Parathyroid adenoma (tissue), 2 donors: Measurements from ENCODE around the gene MINDY4.

ENCODE experiments used
- H2AFZ ChIP-seq: fragments of 300-600 bp; sonication (generic); one replicate; pipeline ENCODE4 v1.7.0; 2017; ENCODE audit warnings: antibody characterized with exemption, mild to moderate bottlenecking
- H3K27ac ChIP-seq: fragments of 300-600 bp; sonication (generic); one replicate; pipeline ENCODE4 v1.7.0; 2017
- H3K27me3 ChIP-seq: fragments of 300-600 bp; sonication (generic); one replicate; pipeline ENCODE4 v1.7.0; 2017; ENCODE audit warnings: low read length; ENCODE audit not compliant: control insufficient read depth, insufficient read depth
- H3K36me3 ChIP-seq: fragments of 300-600 bp; sonication (generic); one replicate; pipeline ENCODE4 v1.7.0; 2017; ENCODE audit warnings: low read length; ENCODE audit not compliant: control insufficient read depth, insufficient read depth
- H3K4me1 ChIP-seq: fragments of 300-600 bp; sonication (generic); one replicate; pipeline ENCODE4 v1.7.0; 2017; ENCODE audit warnings: control low read depth
- H3K4me2 ChIP-seq: fragments of 300-600 bp; sonication (generic); one replicate; pipeline ENCODE4 v1.7.0; 2017; ENCODE audit warnings: low read length
- H3K4me3 ChIP-seq: fragments of 300-600 bp; sonication (generic); one replicate; pipeline ENCODE4 v1.7.0; 2017; ENCODE audit warnings: low read depth, low read length
- H3K79me2 ChIP-seq: fragments of 300-600 bp; sonication (generic); one replicate; pipeline ENCODE4 v1.7.0; 2017; ENCODE audit warnings: control low read depth
- H3K9ac ChIP-seq: fragments of 300-600 bp; sonication (generic); one replicate; pipeline ENCODE4 v1.7.0; 2017; ENCODE audit warnings: mild to moderate bottlenecking
- H3K9me3 ChIP-seq: fragments of 300-600 bp; sonication (generic); one replicate; pipeline ENCODE4 v1.7.0; 2017; ENCODE audit warnings: low read length; ENCODE audit not compliant: control insufficient read depth
- CTCF ChIP-seq: fragments of 300-600 bp; sonication (generic); IDR thresholded peaks from one replicate; pipeline ENCODE4 v1.7.0; 2017; ENCODE audit warnings: antibody characterized with exemption, mild to moderate bottlenecking
- donor health status: primary hyperparathyroidism.

MINDY4 gene

GRCh38 chr7:30880941-30881340 lies 109.7 kb downstream of the MINDY4 start:
- Histone ChIP-seq H3K4me3 (no peak overlapping the region), H3K4me1 (no peaks in the 10 kb centered on the region), H3K36me3 (no peaks in the 10 kb centered on the region), H2AFZ (no peak overlapping the region), H3K9me3 (no peaks in the 10 kb centered on the region), H3K4me2 (no peak overlapping the region), H3K9ac (no peak overlapping the region), H3K79me2 (no peaks in the 10 kb centered on the region), H3K27me3 (no peaks in the 10 kb centered on the region), H3K27ac (no peak overlapping the region)
- no peak for TF ChIP-seq CTCF

- H3K9me3 ChIP-seq = no peaks in the 10 kb centered on the region
- H2AFZ ChIP-seq = no peak overlapping the region
- no peak overlapping the region for H3K4me3 ChIP-seq
- H3K9ac ChIP-seq = no peak overlapping the region
- no peak for TF ChIP-seq CTCF
- H3K27ac ChIP-seq = no peak overlapping the region
- no peaks in the 10 kb centered on the region for H3K36me3 ChIP-seq
- no peaks in the 10 kb centered on the region for H3K79me2 ChIP-seq
- no peaks in the 10 kb centered on the region for H3K4me1 ChIP-seq
- no peaks in the 10 kb centered on the region for H3K27me3 ChIP-seq
- no peak overlapping the region for H3K4me2 ChIP-seq
These were observed 110.2 kb downstream of the MINDY4 start for GRCh38 chr7:30881448-30881847.

- Histone ChIP-seq H3K9me3 (no peaks in the 10 kb centered on the region), H3K4me2 (no peak overlapping the region), H3K4me3 (no peak overlapping the region), H3K79me2 (no peaks in the 10 kb centered on the region), H3K27me3 (no peaks in the 10 kb centered on the region), H3K36me3 (no peaks in the 10 kb centered on the region), H2AFZ (no peak overlapping the region), H3K9ac (no peak overlapping the region), H3K4me1 (no peaks in the 10 kb centered on the region), H3K27ac (no peak overlapping the region)
- no peak for TF ChIP-seq CTCF
These were observed 113.7 kb downstream of the MINDY4 start for GRCh38 chr7:30884881-30885280.

- TF ChIP-seq CTCF = no peak
- Histone ChIP-seq H3K4me3 (no peak overlapping the region), H3K79me2 (no peaks in the 10 kb centered on the region), H3K27ac (no peak overlapping the region), H3K4me1 (no peaks in the 10 kb centered on the region), H3K9me3 (no peaks in the 10 kb centered on the region), H3K4me2 (no peak overlapping the region), H2AFZ (no peak overlapping the region), H3K36me3 (no peaks in the 10 kb centered on the region), H3K9ac (no peak overlapping the region), H3K27me3 (no peaks in the 10 kb centered on the region)
These were observed 115.4 kb downstream of the MINDY4 start for GRCh38 chr7:30886608-30887011.

- TF ChIP-seq CTCF = no peak
- Histone ChIP-seq H3K4me1 (no peaks in the 10 kb centered on the region), H3K4me3 (no peak overlapping the region), H3K9ac (no peak overlapping the region), H3K79me2 (no peaks in the 10 kb centered on the region), H3K27me3 (no peaks in the 10 kb centered on the region), H2AFZ (no peak overlapping the region), H3K9me3 (no peaks in the 10 kb centered on the region), H3K4me2 (no peak overlapping the region), H3K36me3 (no peaks in the 10 kb centered on the region), H3K27ac (no peak overlapping the region)
These were observed 116.3 kb downstream of the MINDY4 start for GRCh38 chr7:30887464-30887872.
